RWPE1 (cell line): Measurements from ENCODE around the gene ABCF3.

Experiments
- CTCF ChIA-PET: fragments of 350-600 bp; sonication (Branson Sonifier 250); formaldehyde crosslinking; extraction: SDS; loops from one replicate; lab custom pipeline; 2021; lab: Yijun Ruan, JAX
- POLR2A ChIA-PET: fragments of 400-600 bp; formaldehyde crosslinking; extraction: SDS; loops from one replicate; lab custom pipeline; 2020; ENCODE audit warnings: antibody characterized with exemption; ENCODE audit not compliant: low non-redundant PET; lab: Yijun Ruan, JAX
- DNase-seq: peaks from one replicate; pipeline ENCODE4 v3.0.0; 2012; ENCODE audit warnings: low spot score
- H3K27ac ChIP-seq: fragments of 450-650 bp; 2 replicates; pipeline ENCODE4 v1.5.1; 2017
- TF ChIP-seq, protein P1 (sequence below): fragments of 450-650 bp; conservative IDR thresholded peaks from 2 replicates; pipeline ENCODE4 v1.5.1; 2017; ENCODE audit warnings: low read depth, mild to moderate bottlenecking

The ABCF3 gene

DNA sequence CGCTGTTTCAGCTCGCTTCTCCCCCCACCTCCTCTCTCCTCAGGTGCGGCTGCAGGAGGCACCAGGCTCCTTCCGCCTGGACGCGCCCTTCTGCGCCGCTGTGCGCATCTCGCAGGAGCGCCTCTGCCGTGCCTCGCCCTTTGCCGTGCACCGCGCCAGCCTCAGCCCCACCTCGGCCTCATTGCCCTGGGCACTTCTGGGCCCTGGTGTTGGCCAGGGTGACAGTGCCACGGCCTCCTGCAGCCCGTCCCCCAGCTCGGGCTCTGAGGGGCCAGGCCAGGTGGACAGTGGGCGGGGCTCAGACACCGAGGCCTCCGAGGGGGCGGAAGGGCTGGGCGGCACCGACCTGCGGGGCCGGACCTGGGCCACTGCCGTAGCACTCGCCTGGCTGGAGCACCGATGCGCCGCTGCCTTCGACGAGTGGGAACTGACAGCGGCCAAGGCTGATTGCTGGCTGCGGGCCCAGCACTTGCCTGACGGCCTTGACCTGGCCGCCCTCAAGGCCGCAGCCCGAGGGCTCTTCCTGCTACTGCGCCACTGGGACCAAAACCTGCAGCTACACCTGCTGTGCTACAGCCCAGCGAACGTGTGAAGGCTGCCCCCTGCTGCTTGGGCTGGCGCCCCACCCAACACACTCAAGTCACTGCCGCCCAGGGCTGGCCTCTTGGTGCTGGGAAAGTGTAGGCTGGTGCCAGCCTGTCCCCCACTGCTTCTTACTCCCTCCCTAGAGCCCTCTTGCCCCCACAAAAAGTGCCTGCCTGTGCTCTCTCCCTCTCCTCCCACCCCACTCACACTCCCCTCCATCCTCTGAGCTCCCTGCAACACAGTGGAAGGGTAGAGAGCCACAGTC is 55.7 kb downstream of the ABCF3 start:
- ChIA-PET CTCF (interaction anchor here (0.6 to 4.6 kb wide), 16 partner anchors 8 to 350 kb away, joined by 3 to 40 read pairs (median 3); partner anchors contain the start of genes ABCC5, CAMK2N2, EEF1AKMT4 and EIF2B5), POLR2A (interaction anchor here (0.6 kb wide), 1 partner anchor 346 kb away, joined by 3 read pairs; no protein-coding TSS in a partner anchor)
- H3K27ac ChIP-seq, result peak overlapping the region; percentile 47
- TF ChIP-seq, protein P1, sequence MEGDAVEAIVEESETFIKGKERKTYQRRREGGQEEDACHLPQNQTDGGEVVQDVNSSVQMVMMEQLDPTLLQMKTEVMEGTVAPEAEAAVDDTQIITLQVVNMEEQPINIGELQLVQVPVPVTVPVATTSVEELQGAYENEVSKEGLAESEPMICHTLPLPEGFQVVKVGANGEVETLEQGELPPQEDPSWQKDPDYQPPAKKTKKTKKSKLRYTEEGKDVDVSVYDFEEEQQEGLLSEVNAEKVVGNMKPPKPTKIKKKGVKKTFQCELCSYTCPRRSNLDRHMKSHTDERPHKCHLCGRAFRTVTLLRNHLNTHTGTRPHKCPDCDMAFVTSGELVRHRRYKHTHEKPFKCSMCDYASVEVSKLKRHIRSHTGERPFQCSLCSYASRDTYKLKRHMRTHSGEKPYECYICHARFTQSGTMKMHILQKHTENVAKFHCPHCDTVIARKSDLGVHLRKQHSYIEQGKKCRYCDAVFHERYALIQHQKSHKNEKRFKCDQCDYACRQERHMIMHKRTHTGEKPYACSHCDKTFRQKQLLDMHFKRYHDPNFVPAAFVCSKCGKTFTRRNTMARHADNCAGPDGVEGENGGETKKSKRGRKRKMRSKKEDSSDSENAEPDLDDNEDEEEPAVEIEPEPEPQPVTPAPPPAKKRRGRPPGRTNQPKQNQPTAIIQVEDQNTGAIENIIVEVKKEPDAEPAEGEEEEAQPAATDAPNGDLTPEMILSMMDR, result peak; percentile 61
- peak; percentile 70 for DNase-seq

DNA sequence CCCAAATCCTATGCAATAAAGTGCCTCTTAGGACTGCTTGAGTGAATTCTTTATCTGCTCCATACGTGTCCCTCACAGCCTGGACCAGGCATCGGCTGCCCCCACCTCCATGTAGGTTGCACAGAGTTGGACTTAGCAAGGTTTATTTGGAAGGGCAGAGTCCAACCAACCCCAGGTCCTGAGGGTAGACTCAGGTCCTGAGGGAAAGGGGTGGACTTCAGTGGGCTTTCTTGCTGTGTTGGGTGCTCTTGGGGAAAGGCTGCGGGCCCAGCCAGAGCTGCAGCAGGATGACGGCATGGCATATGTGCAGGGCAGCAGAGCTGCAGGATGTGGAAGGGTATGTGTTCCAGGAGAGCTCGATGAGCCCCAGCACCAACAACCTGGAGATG is 56.3 kb downstream of the ABCF3 start:
- TF ChIP-seq, protein P1, result no peak
- POLR2A ChIA-PET, result interaction anchor here (0.6 to 0.7 kb wide), 2 partner anchors 17 to 347 kb away, joined by 3 read pairs; no protein-coding TSS in a partner anchor
- no peak for DNase-seq
- CTCF ChIA-PET, result interaction anchor here (0.6 to 4.6 kb wide), 7 partner anchors 14 to 346 kb away, joined by 3 to 40 read pairs (median 4); partner anchors contain the start of gene VWA5B2
- H3K27ac ChIP-seq, result peak overlapping the region; percentile 47
